CD4-positive, CD25-positive, alpha-beta regulatory T cell (primary cell): ENCODE results near the gene TTLL3. TPM values are rescaled to one million over a fixed set of nuclear protein-coding genes. Genes with fewer than 3 reads are reported as not detected.

Experiments used
- ATAC-seq, 2 donors: fragments of 150-1000 bp; cut with Tn5 transposase; one replicate each; pipeline ENCODE4 v1.10.0; 2021; ENCODE audit warnings: low read depth in 2 of 2, moderate number of reproducible peaks in 2 of 2, moderate library complexity in 1 of 2
- DNase-seq, 3 donors: peaks; one replicate each; pipeline versions ENCODE4 v3.0.0 to v3.0.0-alpha.2; 2012 to 2022; ENCODE audit warnings: mixed read lengths in 1 of 3
- H3K27ac ChIP-seq: one replicate; pipeline ENCODE4 v1.7.0; 2013; ENCODE audit warnings: mild to moderate bottlenecking, low read length; ENCODE audit not compliant: insufficient read depth, poor library complexity, severe bottlenecking
- H3K27me3 ChIP-seq: one replicate; pipeline ENCODE4 v1.7.0; 2013; ENCODE audit warnings: low read length; ENCODE audit not compliant: control insufficient read depth, insufficient read depth
- H3K36me3 ChIP-seq: one replicate; pipeline ENCODE4 v1.7.0; 2013; ENCODE audit warnings: mild to moderate bottlenecking, low read length, moderate library complexity; ENCODE audit not compliant: control insufficient read depth, insufficient read depth
- H3K4me1 ChIP-seq: 2 replicates; pipeline ENCODE4 v1.7.0; 2013; ENCODE audit warnings: mild to moderate bottlenecking, low read length; ENCODE audit not compliant: insufficient read depth, control insufficient read depth, poor library complexity, severe bottlenecking
- H3K4me3 ChIP-seq: one replicate; pipeline ENCODE4 v1.7.0; 2013; ENCODE audit warnings: low read depth, mild to moderate bottlenecking, low read length, moderate library complexity
- H3K9me3 ChIP-seq, 2 experiments: 1 replicate in 1 of 2; 2 replicates in 1 of 2; pipeline ENCODE4 v1.7.0; 2013; ENCODE audit warnings: low read length in 2 of 2, mild to moderate bottlenecking in 1 of 2, moderate library complexity in 1 of 2; ENCODE audit not compliant: control insufficient read depth in 2 of 2
- H3K27ac Mint-ChIP-seq, 3 donors: one replicate each; pipeline ENCODE4 v1.8.0; 2020 to 2022; ENCODE audit warnings: mild to moderate bottlenecking in 3 of 3, mixed read lengths in 3 of 3, moderate library complexity in 2 of 3
- H3K27me3 Mint-ChIP-seq: one replicate; pipeline ENCODE4 v1.8.0; 2022; ENCODE audit warnings: mild to moderate bottlenecking, mixed read lengths
- H3K36me3 Mint-ChIP-seq: one replicate; pipeline ENCODE4 v1.8.0; 2020; ENCODE audit warnings: mixed read lengths
- H3K4me1 Mint-ChIP-seq, 4 donors: one replicate each; pipeline ENCODE4 v1.8.0; 2020 to 2022; ENCODE audit warnings: mixed read lengths in 4 of 4, mild to moderate bottlenecking in 1 of 4
- H3K4me3 Mint-ChIP-seq, 4 donors: one replicate each; pipeline ENCODE4 v1.8.0; 2020 to 2022; ENCODE audit warnings: mild to moderate bottlenecking in 4 of 4, mixed read lengths in 4 of 4, moderate library complexity in 3 of 4
- H3K9me3 Mint-ChIP-seq, 7 donors: one replicate each; pipeline ENCODE4 v1.8.0; 2020 to 2022; ENCODE audit warnings: mixed read lengths in 7 of 7, mild to moderate bottlenecking in 3 of 7, moderate library complexity in 2 of 7
- polyA plus RNA-seq, 4 donors: library from polyadenylated mRNA; unstranded; fragments of 300-500 nt; fragmentation: Illumina TruSeq; gene quantifications; one replicate each; pipeline ENCODE4 v1.2.3, GENCODE V29; 2021
- total RNA-seq: library from RNA; stranded (reverse); gene quantifications from one replicate; pipeline ENCODE4 v1.2.3, GENCODE V29; 2022

The TTLL3 gene
- 89.9 TPM for total RNA-seq
- polyA plus RNA-seq: 1 to 10 TPM; 2.3 to 3.8 (median 3.1) TPM

DNA sequence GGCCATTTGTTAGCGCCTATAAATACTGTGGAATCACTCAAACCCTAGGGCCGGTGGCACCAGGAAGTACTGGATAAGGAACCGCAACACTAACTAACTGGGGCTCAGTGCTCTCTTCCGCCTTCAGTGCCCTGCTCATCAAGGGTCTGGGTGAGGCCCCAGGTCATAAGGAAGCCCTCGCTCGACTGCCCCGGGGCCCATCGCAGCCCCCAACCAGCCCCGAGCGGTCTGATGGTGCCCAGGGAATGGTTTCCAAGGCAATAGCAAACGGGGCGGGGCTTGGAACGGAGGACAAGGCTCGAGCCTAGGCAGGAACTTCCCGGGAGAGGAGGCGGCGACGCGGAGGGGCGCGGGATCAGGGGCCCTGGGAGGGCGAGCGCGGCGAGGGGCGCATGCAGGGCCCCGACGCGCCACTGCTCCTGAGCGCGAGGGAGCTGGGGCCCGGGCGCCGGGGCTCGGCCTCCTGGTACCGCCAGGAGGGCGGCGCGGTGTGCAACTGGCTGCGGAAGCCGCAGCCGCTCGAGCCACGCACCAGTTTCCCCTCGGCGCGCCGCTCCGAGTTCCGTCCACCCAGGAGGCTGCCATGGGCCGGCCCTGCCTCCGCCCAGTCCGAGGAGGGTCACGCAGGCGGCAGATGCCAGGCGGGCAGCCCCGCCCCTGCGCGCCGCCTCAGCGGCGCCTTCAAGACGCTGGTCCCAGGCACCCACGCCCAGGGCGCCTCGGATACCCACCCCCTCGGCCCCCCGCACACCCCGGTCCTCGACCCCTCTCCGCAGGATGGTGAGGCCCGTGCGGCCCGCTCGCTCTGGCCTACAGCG lies at the start of gene TTLL3:
TSS of gene TTLL3 (plus strand) at position 648 of the 818 bp plus-strand sequence. CDS start 400 bp downstream, outside the sequence.
- H3K4me3 Mint-ChIP-seq: peak within 1 kb of the TSS; percentile 92 to 95 (median 94)
- H3K4me1 Mint-ChIP-seq: peaks cover 19 to 44% (median 28%) of the 10 kb centered on the region in 4 donors
- no peaks in the 10 kb centered on the region for H3K27me3 Mint-ChIP-seq
- H3K9me3 Mint-ChIP-seq: no peaks in the 10 kb centered on the region
- DNase-seq: peak; percentile 38 to 75 (median 56)
- peak; percentile 59 to 63 for ATAC-seq
- Histone ChIP-seq H3K4me1 (peaks cover 32% of the 10 kb centered on the region), H3K27me3 (no peaks in the 10 kb centered on the region), H3K27ac (peak within 1 kb of the TSS; percentile 83), H3K9me3 (no peaks in the 10 kb centered on the region), H3K4me3 (peak within 1 kb of the TSS; percentile 76), H3K36me3 (peaks cover 26% of the 10 kb centered on the region)
- H3K36me3 Mint-ChIP-seq: peaks cover 23% of the 10 kb centered on the region
- peak within 1 kb of the TSS; percentile 96 to 98 (median 98) for H3K27ac Mint-ChIP-seq

GRCh38 chr3:9760779-9761505 lies 49.1 kb upstream of the TTLL3 start:
- no peaks in the 10 kb centered on the region for H3K4me1 ChIP-seq
- no peak overlapping the region for H3K4me3 ChIP-seq
- ATAC-seq (no peak), DNase-seq (no peak)
- Mint-ChIP-seq H3K4me1 (peaks cover 0 to 7% (median 3%) of the 10 kb centered on the region in 4 donors), H3K36me3 (peaks cover 28% of the 10 kb centered on the region), H3K27ac (peak overlapping the region in 1 of 3 donors; percentile 73), H3K4me3 (no peak overlapping the region), H3K27me3 (no peaks in the 10 kb centered on the region), H3K9me3 (peaks cover 0 to 2% (median 0%) of the 10 kb centered on the region in 7 donors)
- H3K27me3 ChIP-seq: no peaks in the 10 kb centered on the region
- H3K27ac ChIP-seq: no peak overlapping the region
- no peaks in the 10 kb centered on the region for H3K9me3 ChIP-seq
- H3K36me3 ChIP-seq: peaks cover 29% of the 10 kb centered on the region

- H3K27me3 Mint-ChIP-seq: no peaks in the 10 kb centered on the region
- no peak for ATAC-seq
- no peaks in the 10 kb centered on the region for H3K27me3 ChIP-seq
- H3K27ac Mint-ChIP-seq: no peak overlapping the region
- no peak for DNase-seq
- H3K4me3 Mint-ChIP-seq: no peak overlapping the region
- H3K36me3 Mint-ChIP-seq: peaks cover 31% of the 10 kb centered on the region
- H3K9me3 ChIP-seq: no peaks in the 10 kb centered on the region
- peaks cover 20% of the 10 kb centered on the region for H3K36me3 ChIP-seq
- H3K27ac ChIP-seq: no peak overlapping the region
- peaks cover 0 to 10% (median 4%) of the 10 kb centered on the region in 4 donors for H3K4me1 Mint-ChIP-seq
- H3K9me3 Mint-ChIP-seq: peaks cover 0 to 2% (median 0%) of the 10 kb centered on the region in 7 donors
- no peak overlapping the region for H3K4me3 ChIP-seq
- H3K4me1 ChIP-seq: no peaks in the 10 kb centered on the region
Measured at GRCh38 chr3:9761919-9762318, 48.1 kb upstream of the TTLL3 start.

GRCh38 chr3:9762871-9763270 lies 47.2 kb upstream of the TTLL3 start:
- Histone ChIP-seq H3K4me3 (no peak overlapping the region), H3K27me3 (no peaks in the 10 kb centered on the region), H3K36me3 (peaks cover 16% of the 10 kb centered on the region), H3K4me1 (no peaks in the 10 kb centered on the region), H3K27ac (no peak overlapping the region), H3K9me3 (no peaks in the 10 kb centered on the region)
- Mint-ChIP-seq H3K4me3 (no peak overlapping the region), H3K9me3 (peaks cover 0 to 2% (median 0%) of the 10 kb centered on the region in 7 donors), H3K36me3 (peaks cover 32% of the 10 kb centered on the region), H3K27me3 (no peaks in the 10 kb centered on the region), H3K4me1 (peaks cover 0 to 14% (median 9%) of the 10 kb centered on the region in 4 donors), H3K27ac (no peak overlapping the region)
- ATAC-seq (no peak), DNase-seq (no peak)

GRCh38 chr3:9765865-9766264 lies 44.2 kb upstream of the TTLL3 start:
- Histone ChIP-seq H3K9me3 (no peaks in the 10 kb centered on the region), H3K4me1 (peaks cover 18% of the 10 kb centered on the region), H3K27me3 (no peaks in the 10 kb centered on the region), H3K27ac (no peak overlapping the region), H3K36me3 (no peaks in the 10 kb centered on the region), H3K4me3 (no peak overlapping the region)
- no peak overlapping the region for H3K4me3 Mint-ChIP-seq
- ATAC-seq (no peak), DNase-seq (no peak)
- H3K27me3 Mint-ChIP-seq: peaks cover 2% of the 10 kb centered on the region
- peaks cover 11% of the 10 kb centered on the region for H3K36me3 Mint-ChIP-seq
- H3K4me1 Mint-ChIP-seq: peaks cover 0 to 36% (median 23%) of the 10 kb centered on the region in 4 donors
- no peak overlapping the region for H3K27ac Mint-ChIP-seq
- H3K9me3 Mint-ChIP-seq: peaks cover 0 to 2% (median 0%) of the 10 kb centered on the region in 7 donors

- peak overlapping the region in 2 of 4 donors; percentile 27 to 28 for H3K4me3 Mint-ChIP-seq
- DNase-seq (no peak), ATAC-seq (no peak)
- Histone ChIP-seq H3K27me3 (no peaks in the 10 kb centered on the region), H3K27ac (no peak overlapping the region), H3K36me3 (no peaks in the 10 kb centered on the region), H3K4me3 (no peak overlapping the region), H3K4me1 (peaks cover 18% of the 10 kb centered on the region), H3K9me3 (no peaks in the 10 kb centered on the region)
- H3K4me1 Mint-ChIP-seq: peaks cover 0 to 35% (median 21%) of the 10 kb centered on the region in 4 donors
- H3K36me3 Mint-ChIP-seq: peaks cover 8% of the 10 kb centered on the region
- peaks cover 5% of the 10 kb centered on the region for H3K27me3 Mint-ChIP-seq
- H3K9me3 Mint-ChIP-seq: peaks cover 0 to 2% (median 0%) of the 10 kb centered on the region in 7 donors
- peak overlapping the region in 2 of 3 donors; percentile 78 to 85 for H3K27ac Mint-ChIP-seq
Measured at GRCh38 chr3:9767418-9767817, 42.6 kb upstream of the TTLL3 start.

DNA sequence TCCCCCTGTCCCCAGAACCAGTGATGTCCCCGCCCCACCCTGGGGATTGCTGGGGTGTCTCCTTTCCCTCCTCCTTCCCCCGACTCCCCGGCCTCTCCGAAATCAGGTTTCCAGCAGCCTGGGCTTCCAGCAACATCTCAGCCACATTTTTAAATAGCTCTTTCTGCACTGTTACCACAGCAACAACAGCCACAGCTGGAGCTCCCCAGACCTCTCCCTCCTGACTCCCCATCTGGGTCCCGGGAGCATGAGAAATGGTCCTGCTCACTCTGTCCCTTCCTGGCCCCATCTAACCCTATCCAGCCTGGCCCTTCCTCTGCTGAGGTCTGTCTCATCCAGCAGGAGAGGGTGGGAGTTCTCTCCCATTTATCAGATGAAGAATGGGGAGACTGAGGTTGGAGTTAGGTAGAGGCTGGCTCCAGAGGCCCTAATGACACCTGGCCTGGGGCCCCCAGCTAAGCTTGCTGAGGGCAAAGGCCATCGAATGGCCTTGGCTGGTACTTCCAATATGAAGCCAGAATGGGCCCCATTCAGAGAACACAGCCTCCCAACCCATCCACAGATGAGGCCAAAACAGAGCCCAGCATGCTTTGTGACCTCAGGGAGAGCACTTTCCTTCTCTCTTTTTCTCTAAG lies 41.8 kb upstream of the TTLL3 start:
- H3K27ac ChIP-seq: no peak overlapping the region
- H3K27ac Mint-ChIP-seq: peak overlapping the region in 2 of 3 donors; percentile 76 to 87
- peaks cover 0 to 2% (median 0%) of the 10 kb centered on the region in 7 donors for H3K9me3 Mint-ChIP-seq
- H3K4me1 Mint-ChIP-seq: peaks cover 0 to 35% (median 21%) of the 10 kb centered on the region in 4 donors
- no peaks in the 10 kb centered on the region for H3K9me3 ChIP-seq
- peaks cover 18% of the 10 kb centered on the region for H3K4me1 ChIP-seq
- no peak for ATAC-seq
- peak overlapping the region in 2 of 4 donors; percentile 47 to 84 for H3K4me3 Mint-ChIP-seq
- H3K4me3 ChIP-seq: no peak overlapping the region
- H3K27me3 ChIP-seq: no peaks in the 10 kb centered on the region
- peaks cover 5% of the 10 kb centered on the region for H3K27me3 Mint-ChIP-seq
- no peak for DNase-seq
- no peaks in the 10 kb centered on the region for H3K36me3 ChIP-seq
- peaks cover 8% of the 10 kb centered on the region for H3K36me3 Mint-ChIP-seq
